RWPE1 (cell line): ENCODE measurements around the gene KCNJ6.

Experiments used
- CTCF ChIA-PET: fragments of 350-600 bp; sonication (Branson Sonifier 250); formaldehyde crosslinking; extraction: SDS; loops from one replicate; lab custom pipeline; 2021; lab: Yijun Ruan, JAX
- POLR2A ChIA-PET: fragments of 400-600 bp; formaldehyde crosslinking; extraction: SDS; loops from one replicate; lab custom pipeline; 2020; ENCODE audit warnings: antibody characterized with exemption; ENCODE audit not compliant: low non-redundant PET; lab: Yijun Ruan, JAX
- DNase-seq: peaks from one replicate; pipeline ENCODE4 v3.0.0; 2012; ENCODE audit warnings: low spot score
- H3K27ac ChIP-seq: fragments of 450-650 bp; 2 replicates; pipeline ENCODE4 v1.5.1; 2017
- TF ChIP-seq, protein P1 (sequence below): fragments of 450-650 bp; conservative IDR thresholded peaks from 2 replicates; pipeline ENCODE4 v1.5.1; 2017; ENCODE audit warnings: low read depth, mild to moderate bottlenecking

The KCNJ6 gene

DNA sequence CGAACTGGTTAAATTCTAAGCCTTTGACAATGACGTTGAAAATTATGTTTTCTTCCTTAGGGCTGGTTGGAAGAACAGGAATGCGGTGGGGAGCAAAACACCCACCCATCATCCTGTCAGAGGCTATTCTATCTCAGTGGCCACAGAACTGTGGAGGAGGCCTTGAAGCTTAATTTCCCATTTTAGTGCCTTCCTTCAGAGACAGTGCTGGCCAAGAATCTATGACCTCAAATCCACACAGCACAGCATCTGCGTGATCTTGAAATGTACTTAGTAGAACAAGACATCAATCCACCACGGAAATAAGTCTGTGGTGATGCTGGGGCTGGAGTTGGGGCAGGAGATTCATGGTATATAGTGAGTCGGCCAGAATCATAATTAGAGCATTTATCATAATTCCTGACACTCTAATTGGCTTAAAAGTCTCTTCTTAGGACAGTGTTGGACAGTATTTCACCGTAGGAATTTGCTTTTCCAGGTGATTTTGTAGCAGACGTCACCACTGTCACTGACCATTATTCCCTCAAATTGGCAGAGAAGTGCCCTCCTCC is 113.1 kb downstream of the KCNJ6 start:
- H3K27ac ChIP-seq = no peak overlapping the region
- TF ChIP-seq, protein P1, sequence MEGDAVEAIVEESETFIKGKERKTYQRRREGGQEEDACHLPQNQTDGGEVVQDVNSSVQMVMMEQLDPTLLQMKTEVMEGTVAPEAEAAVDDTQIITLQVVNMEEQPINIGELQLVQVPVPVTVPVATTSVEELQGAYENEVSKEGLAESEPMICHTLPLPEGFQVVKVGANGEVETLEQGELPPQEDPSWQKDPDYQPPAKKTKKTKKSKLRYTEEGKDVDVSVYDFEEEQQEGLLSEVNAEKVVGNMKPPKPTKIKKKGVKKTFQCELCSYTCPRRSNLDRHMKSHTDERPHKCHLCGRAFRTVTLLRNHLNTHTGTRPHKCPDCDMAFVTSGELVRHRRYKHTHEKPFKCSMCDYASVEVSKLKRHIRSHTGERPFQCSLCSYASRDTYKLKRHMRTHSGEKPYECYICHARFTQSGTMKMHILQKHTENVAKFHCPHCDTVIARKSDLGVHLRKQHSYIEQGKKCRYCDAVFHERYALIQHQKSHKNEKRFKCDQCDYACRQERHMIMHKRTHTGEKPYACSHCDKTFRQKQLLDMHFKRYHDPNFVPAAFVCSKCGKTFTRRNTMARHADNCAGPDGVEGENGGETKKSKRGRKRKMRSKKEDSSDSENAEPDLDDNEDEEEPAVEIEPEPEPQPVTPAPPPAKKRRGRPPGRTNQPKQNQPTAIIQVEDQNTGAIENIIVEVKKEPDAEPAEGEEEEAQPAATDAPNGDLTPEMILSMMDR = no peak
- ChIA-PET CTCF (no interaction called here), POLR2A (no interaction called here)
- no peak for DNase-seq

- TF ChIP-seq, protein P1 = no peak
- POLR2A ChIA-PET = no interaction called here
- no peak for DNase-seq
- CTCF ChIA-PET = interaction anchor here (0.7 to 0.8 kb wide), 2 partner anchors 11 to 359 kb away, joined by 3 read pairs; no protein-coding TSS in a partner anchor
- no peak overlapping the region for H3K27ac ChIP-seq
Measured at GRCh38 chr21:37800456-37801061, 115.7 kb downstream of the KCNJ6 start.

- no peak for DNase-seq
- ChIA-PET CTCF (interaction anchor here (0.7 to 0.8 kb wide), 2 partner anchors 12 to 359 kb away, joined by 3 read pairs; no protein-coding TSS in a partner anchor), POLR2A (no interaction called here)
- TF ChIP-seq, protein P1 = no peak
- no peak overlapping the region for H3K27ac ChIP-seq
Measured at GRCh38 chr21:37800057-37800455, 116.2 kb downstream of the KCNJ6 start.

- H3K27ac ChIP-seq = no peak overlapping the region
- no peak for DNase-seq
- ChIA-PET POLR2A (no interaction called here), CTCF (interaction anchor here (0.7 to 0.8 kb wide), 2 partner anchors 12 to 360 kb away, joined by 3 read pairs; no protein-coding TSS in a partner anchor)
- TF ChIP-seq, protein P1 = no peak
Measured at GRCh38 chr21:37799211-37800056, 116.8 kb downstream of the KCNJ6 start.

GRCh38 chr21:37797403-37797802 is 118.9 kb downstream of the KCNJ6 start:
- H3K27ac ChIP-seq = no peak overlapping the region
- ChIA-PET CTCF (no interaction called here), POLR2A (no interaction called here)
- no peak for DNase-seq
- TF ChIP-seq, protein P1 = no peak

DNA sequence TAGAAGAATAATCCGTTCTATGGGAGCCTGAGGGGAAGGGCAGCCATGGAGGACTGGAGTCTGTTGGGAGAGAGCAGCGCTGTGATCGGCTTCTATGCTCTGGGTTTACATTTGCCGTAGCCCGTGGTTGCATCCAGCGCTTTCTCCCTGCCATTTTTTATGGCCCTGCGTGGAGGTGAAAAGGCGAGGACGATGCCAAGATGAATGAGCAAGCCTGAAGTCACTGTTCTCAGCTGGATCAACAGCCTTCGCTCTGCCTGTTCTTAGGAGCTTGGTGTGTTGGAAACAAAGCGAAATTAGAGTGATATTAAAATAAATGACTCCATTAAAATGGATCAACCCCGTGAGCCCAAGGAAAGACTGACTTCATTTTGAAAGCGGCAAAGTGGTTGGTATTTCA is 120.2 kb downstream of the KCNJ6 start:
- TF ChIP-seq, protein P1 = no peak
- no peak for DNase-seq
- no peak overlapping the region for H3K27ac ChIP-seq
- ChIA-PET CTCF (interaction anchor here (0.6 kb wide), 1 partner anchor 532 kb away, joined by 3 read pairs; no protein-coding TSS in a partner anchor), POLR2A (no interaction called here)
